GM12878 (cell line): ENCODE results near the gene AHNAK2. TPM values are rescaled to one million over a fixed set of nuclear protein-coding genes. Genes with fewer than 3 reads are reported as not detected.

Experiments
- ATAC-seq: fragments of 200-7000 bp; cut with Tn5 transposase; 3 replicates; pipeline ENCODE4 v1.9.1; 2020; ENCODE audit warnings: mild to moderate bottlenecking, moderate library complexity
- BruUV-seq: library from RNA; stranded (reverse); fragments of 400-500 nt; replicated peaks from 2 replicates; lab custom pipeline; 2021; lab: Mats Ljungman, UMichigan
- CTCF ChIA-PET: fragments of 300-600 bp; sonication (Branson Sonifier 250); formaldehyde crosslinking; extraction: SDS; loops from one replicate; lab custom pipeline; 2021; ENCODE audit warnings: inconsistent platforms; lab: Yijun Ruan, JAX
- POLR2A ChIA-PET: fragments of 350-600 bp; formaldehyde crosslinking; extraction: SDS; loops from one replicate; lab custom pipeline; 2021; ENCODE audit warnings: inconsistent platforms; lab: Charles Lee
- RAD21 ChIA-PET: fragments of 300-600 bp; sonication (Branson Sonifier 250); formaldehyde crosslinking; loops from one replicate; lab custom pipeline; 2023; ENCODE audit warnings: antibody characterized with exemption; ENCODE audit not compliant: unreplicated experiment; lab: Charles Lee
- SMC1A ChIA-PET: fragments of 300-600 bp; sonication (Branson Sonifier 250); formaldehyde crosslinking; loops from one replicate; lab custom pipeline; 2023; ENCODE audit not compliant: unreplicated experiment, uncharacterized antibody; lab: Charles Lee
- DNase-seq: peaks from one replicate; pipeline ENCODE4 v3.0.0-alpha.2; 2011; ENCODE audit warnings: low read depth, low spot score
- FAIRE-seq: peaks from 3 replicates; lab custom pipeline; 2011; peaks lifted over from hg19 to GRCh38; lab: Jason Lieb, UNC
- H2AFZ ChIP-seq: 2 replicates; pipeline ENCODE4 v1.6.0; 2011; ENCODE audit warnings: low read depth, low read length, control low read depth; ENCODE audit not compliant: control insufficient read depth
- H3K27ac ChIP-seq: 2 replicates; pipeline ENCODE4 v1.5.1; 2011; ENCODE audit warnings: control low read depth; ENCODE audit not compliant: control insufficient read depth, insufficient read depth
- H3K27me3 ChIP-seq, 2 experiments: replicated peaks in 1 of 2; 2 replicates each; pipeline versions ENCODE4 v1.6.0 to v1.6.1; 2011; ENCODE audit warnings: low read length in 1 of 2; ENCODE audit not compliant: control insufficient read depth in 2 of 2, insufficient read depth in 2 of 2
- H3K36me3 ChIP-seq, 2 experiments: 2 replicates each; pipeline ENCODE4 v1.5.1; 2011; ENCODE audit warnings: low read length in 1 of 2; ENCODE audit not compliant: control insufficient read depth in 2 of 2, insufficient read depth in 2 of 2
- H3K4me1 ChIP-seq: 2 replicates; pipeline ENCODE4 v1.6.1; 2011; ENCODE audit warnings: mild to moderate bottlenecking, low read length, moderate library complexity, mixed read lengths; ENCODE audit not compliant: control insufficient read depth, insufficient read depth
- H3K4me2 ChIP-seq: 2 replicates; pipeline ENCODE4 v1.6.0; 2011; ENCODE audit warnings: control low read depth; ENCODE audit not compliant: control insufficient read depth, insufficient read depth
- H3K4me3 ChIP-seq: fragments of 200-600 bp; sonication (generic); 2 replicates; pipeline ENCODE4 v1.5.1; 2016
- H3K79me2 ChIP-seq: 2 replicates; pipeline ENCODE4 v1.6.0; 2011; ENCODE audit warnings: low read length; ENCODE audit not compliant: control insufficient read depth, insufficient read depth
- H3K9ac ChIP-seq: 2 replicates; pipeline ENCODE4 v1.8.0; 2011; ENCODE audit warnings: low read length, control low read depth, mixed read lengths; ENCODE audit not compliant: control insufficient read depth, insufficient read depth
- H3K9me3 ChIP-seq: replicated peaks from 3 replicates; pipeline ENCODE4 v1.5.1; 2011; ENCODE audit warnings: mild to moderate bottlenecking, low read length; ENCODE audit not compliant: control insufficient read depth, insufficient read depth
- H4K20me1 ChIP-seq: 2 replicates; pipeline ENCODE4 v1.6.0; 2011; ENCODE audit not compliant: control insufficient read depth, insufficient read depth
- DPF2 ChIP-seq: fragments of 450-650 bp; IDR thresholded peaks from 2 replicates; pipeline ENCODE4 v1.6.1; 2017; ENCODE audit warnings: mild to moderate bottlenecking
- ESRRA ChIP-seq: IDR thresholded peaks from 2 replicates; pipeline ENCODE4 v1.6.1; 2012; ENCODE audit warnings: mild to moderate bottlenecking, low read length, improper control_type of control experiment
- IKZF1 ChIP-seq: fragments of 450-650 bp; conservative IDR thresholded peaks from 2 replicates; pipeline ENCODE4 v1.6.1; 2017; ENCODE audit warnings: antibody characterized with exemption, mild to moderate bottlenecking
- KLF5 ChIP-seq: fragments of 450-650 bp; IDR thresholded peaks from 2 replicates; pipeline ENCODE4 v1.6.1; 2014; ENCODE audit warnings: mild to moderate bottlenecking; ENCODE audit not compliant: partially characterized antibody
- NKRF ChIP-seq: fragments of 450-650 bp; conservative IDR thresholded peaks from 2 replicates; pipeline ENCODE4 v1.6.1; 2017; ENCODE audit warnings: mild to moderate bottlenecking, moderate library complexity
- PAX5 ChIP-seq: IDR thresholded peaks from 2 replicates; pipeline ENCODE4 v1.6.1; 2011; ENCODE audit warnings: low read depth, low read length, borderline replicate concordance
- POU2F2 ChIP-seq: IDR thresholded peaks from 3 replicates; pipeline ENCODE4 v1.6.1; 2011; ENCODE audit warnings: low read depth, mild to moderate bottlenecking, low read length, borderline replicate concordance
- RB1 ChIP-seq: fragments of 450-650 bp; formaldehyde crosslinking; IDR thresholded peaks from 2 replicates; pipeline ENCODE4 v1.6.1; 2017; ENCODE audit warnings: mild to moderate bottlenecking, borderline replicate concordance
- SPI1 ChIP-seq: IDR thresholded peaks from 2 replicates; pipeline ENCODE4 v1.6.1; 2011; ENCODE audit warnings: low read depth, mild to moderate bottlenecking, low read length, moderate library complexity, borderline replicate concordance; ENCODE audit not compliant: insufficient read depth
- TCF3 ChIP-seq: IDR thresholded peaks from 2 replicates; pipeline ENCODE4 v1.6.1; 2012; ENCODE audit warnings: low read depth, mild to moderate bottlenecking, low read length, borderline replicate concordance; ENCODE audit not compliant: insufficient read depth
- TCF7 ChIP-seq: IDR thresholded peaks from 2 replicates; pipeline ENCODE4 v1.6.1; 2014; ENCODE audit warnings: antibody characterized with exemption, borderline replicate concordance
- WGBS: methylation state at CpG from one replicate; pipeline ENCODE4 v1.1.6; 2016; ENCODE audit warnings: low lambda C conversion rate; ENCODE audit not compliant: insufficient replicate concordance, insufficient coverage; ENCODE audit errors: missing lambda C conversion rate; 5-methylcytosine and 5-hydroxymethylcytosine counted together
- in situ Hi-C: fragments of 300-500 bp; cut with MboI; formaldehyde crosslinking; loops from 9 replicates; pipeline ENCODE4 v1.14.3; 2018; ENCODE audit warnings: mixed read lengths
- intact Hi-C: fragments of 100-400 bp; cut with micrococcal nuclease; formaldehyde crosslinking; loops from one replicate; pipeline ENCODE4 v1.14.2; 2022; ENCODE audit not compliant: unreplicated experiment
- polyA plus RNA-seq, 11 experiments: library from polyadenylated mRNA; depleted of rRNA in 4 of 11; unstranded in 6 of 11; stranded (reverse) in 5 of 11; fragments of >200 nt; fragmentation: Nextera tagmentation in 4 of 11; fragmentation: Illumina TruSeq in 1 of 11; extraction: Ambion mirVana in 4 of 11; extraction: Trizol in 1 of 11; gene quantifications; 1 replicate in 1 of 11; 2 replicates in 10 of 11; pipeline versions ENCODE4 v1.2.1 to v1.2.3, GENCODE V29; 2011 to 2016; ENCODE audit warnings: inconsistent platforms in 2 of 11, missing spikeins in 2 of 11, low read depth in 1 of 11
- total RNA-seq, 4 experiments: library from RNA; depleted of rRNA in 3 of 4; stranded (reverse); fragments of >200 nt in 3 of 4; fragmentation: Illumina TruSeq in 1 of 4; extraction: Trizol in 1 of 4; gene quantifications; 2 replicates each; pipeline versions ENCODE4 v1.2.1 to v1.2.3, GENCODE V29; 2013 to 2021
- TF ChIP-seq, protein P1 (sequence below): IDR thresholded peaks from 2 replicates; pipeline ENCODE4 v1.6.1; 2012; ENCODE audit warnings: low read length, inconsistent platforms

AHNAK2 gene
- total and polyA plus RNA-seq, 10 of the 15 experiments (the other 5 are each of a cell fraction or from before 2014, with no cell fraction given), result 0.03 to 0.10 TPM; not detected in 8

DNA sequence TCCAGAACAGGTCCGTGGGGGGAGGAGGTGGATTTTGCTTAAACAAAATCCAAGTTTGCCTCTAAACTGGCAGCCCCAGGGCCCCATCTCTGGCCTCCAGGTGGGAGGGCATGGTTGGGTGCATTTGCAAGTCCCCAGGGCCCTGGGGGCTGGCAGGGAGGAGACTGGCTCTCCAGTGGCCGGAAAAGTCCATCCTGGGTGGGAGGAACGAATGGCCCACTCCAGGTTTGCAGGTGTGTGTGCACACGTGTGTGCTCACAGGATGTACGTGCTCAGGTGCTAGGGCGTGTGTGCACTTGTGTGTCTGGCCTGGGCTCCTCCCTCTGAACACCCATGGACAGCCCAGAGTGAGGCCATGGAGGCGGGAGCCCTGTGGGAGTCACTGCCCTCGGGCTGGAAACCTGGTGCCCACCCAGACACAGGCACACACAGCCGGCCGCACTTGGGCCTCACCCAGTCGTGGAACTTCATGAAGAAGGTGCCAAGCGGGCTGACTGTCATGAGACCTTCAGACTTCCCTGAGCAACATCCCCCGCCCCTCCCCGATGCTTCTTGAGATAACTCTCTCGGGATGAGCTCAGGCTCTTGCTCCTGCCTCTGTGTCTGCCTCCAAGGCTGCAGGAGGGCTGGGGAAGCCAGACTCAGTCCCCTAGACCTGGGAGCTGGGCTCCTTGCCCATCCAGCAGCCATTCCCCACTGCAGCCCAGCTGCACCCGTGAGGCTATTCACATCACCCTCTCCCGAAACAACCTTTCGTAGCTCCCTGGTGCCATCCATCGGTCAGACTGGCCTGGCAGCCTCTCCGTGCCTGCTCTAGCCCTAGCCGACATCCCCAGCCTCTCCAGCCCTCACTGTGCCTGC lies 9.4 kb downstream of the AHNAK2 start:
- no peaks in the 10 kb centered on the region for H3K4me1 ChIP-seq
- no peak for TF ChIP-seq ESRRA
- peak; percentile 56; the same call in 1 of the 2 replicates for TF ChIP-seq PAX5
- H4K20me1 ChIP-seq, result no peaks in the 10 kb centered on the region
- CTCF ChIA-PET, result no interaction called here
- no TSS peak for BruUV-seq
- no peaks in the 10 kb centered on the region for H3K36me3 ChIP-seq
- ATAC-seq (peak; percentile 12), FAIRE-seq (no peak), DNase-seq (no peak)
- no peaks in the 10 kb centered on the region for H3K9me3 ChIP-seq
- RAD21 ChIA-PET, result no interaction called here
- WGBS, result 24% methylated on average over 21 of the region's 21 CpGs
- in situ Hi-C loops (no loop called here), intact Hi-C loops (no loop called here)
- H3K9ac ChIP-seq, result no peak overlapping the region
- SMC1A ChIA-PET, result no interaction called here
- no peak overlapping the region for H3K4me3 ChIP-seq
- POLR2A ChIA-PET, result no interaction called here
- no peak overlapping the region for H2AFZ ChIP-seq
- no peaks in the 10 kb centered on the region for H3K79me2 ChIP-seq
- peaks cover 3 to 7% of the 10 kb centered on the region in 2 experiments for H3K27me3 ChIP-seq
- no peak overlapping the region for H3K4me2 ChIP-seq
- no peak overlapping the region for H3K27ac ChIP-seq

- no TSS peak for BruUV-seq
- Histone ChIP-seq H3K36me3 (no peaks in the 10 kb centered on the region), H3K9me3 (no peaks in the 10 kb centered on the region), H3K4me2 (no peak overlapping the region), H2AFZ (no peak overlapping the region), H4K20me1 (no peaks in the 10 kb centered on the region), H3K4me1 (no peaks in the 10 kb centered on the region), H3K79me2 (no peaks in the 10 kb centered on the region), H3K27me3 (peaks cover 3 to 7% of the 10 kb centered on the region in 2 experiments), H3K27ac (no peak overlapping the region), H3K4me3 (no peak overlapping the region), H3K9ac (no peak overlapping the region)
- SMC1A ChIA-PET, result no interaction called here
- RAD21 ChIA-PET, result no interaction called here
- WGBS, result 14% methylated on average over 10 of the region's 12 CpGs
- DNase-seq (no peak), ATAC-seq (no peak), FAIRE-seq (no peak)
- POLR2A ChIA-PET, result no interaction called here
- CTCF ChIA-PET, result no interaction called here
- intact Hi-C loops, result no loop called here
- in situ Hi-C loops, result no loop called here
- TF ChIP-seq NKRF (no peak), KLF5 (no peak), SPI1 (no peak), DPF2 (no peak), TCF3 (no peak), PAX5 (no peak), RB1 (no peak), POU2F2 (no peak), TCF7 (no peak), IKZF1 (no peak)
- TF ChIP-seq, protein P1, sequence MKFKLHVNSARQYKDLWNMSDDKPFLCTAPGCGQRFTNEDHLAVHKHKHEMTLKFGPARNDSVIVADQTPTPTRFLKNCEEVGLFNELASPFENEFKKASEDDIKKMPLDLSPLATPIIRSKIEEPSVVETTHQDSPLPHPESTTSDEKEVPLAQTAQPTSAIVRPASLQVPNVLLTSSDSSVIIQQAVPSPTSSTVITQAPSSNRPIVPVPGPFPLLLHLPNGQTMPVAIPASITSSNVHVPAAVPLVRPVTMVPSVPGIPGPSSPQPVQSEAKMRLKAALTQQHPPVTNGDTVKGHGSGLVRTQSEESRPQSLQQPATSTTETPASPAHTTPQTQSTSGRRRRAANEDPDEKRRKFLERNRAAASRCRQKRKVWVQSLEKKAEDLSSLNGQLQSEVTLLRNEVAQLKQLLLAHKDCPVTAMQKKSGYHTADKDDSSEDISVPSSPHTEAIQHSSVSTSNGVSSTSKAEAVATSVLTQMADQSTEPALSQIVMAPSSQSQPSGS, result no peak
Measured at GRCh38 chr14:104968153-104968527, 10.0 kb downstream of the AHNAK2 start.
